CD4-positive, CD25-positive, alpha-beta regulatory T cell (primary cell): ENCODE results near the gene WDFY4. TPM values are rescaled to one million over a fixed set of nuclear protein-coding genes. Genes with fewer than 3 reads are reported as not detected.

ENCODE experiments used
- ATAC-seq, 2 donors: fragments of 150-1000 bp; cut with Tn5 transposase; one replicate each; pipeline ENCODE4 v1.10.0; 2021; ENCODE audit warnings: low read depth in 2 of 2, moderate number of reproducible peaks in 2 of 2, moderate library complexity in 1 of 2
- DNase-seq, 3 donors: peaks; one replicate each; pipeline versions ENCODE4 v3.0.0 to v3.0.0-alpha.2; 2012 to 2022; ENCODE audit warnings: mixed read lengths in 1 of 3
- H3K27ac ChIP-seq: one replicate; pipeline ENCODE4 v1.7.0; 2013; ENCODE audit warnings: mild to moderate bottlenecking, low read length; ENCODE audit not compliant: insufficient read depth, poor library complexity, severe bottlenecking
- H3K27me3 ChIP-seq: one replicate; pipeline ENCODE4 v1.7.0; 2013; ENCODE audit warnings: low read length; ENCODE audit not compliant: control insufficient read depth, insufficient read depth
- H3K36me3 ChIP-seq: one replicate; pipeline ENCODE4 v1.7.0; 2013; ENCODE audit warnings: mild to moderate bottlenecking, low read length, moderate library complexity; ENCODE audit not compliant: control insufficient read depth, insufficient read depth
- H3K4me1 ChIP-seq: 2 replicates; pipeline ENCODE4 v1.7.0; 2013; ENCODE audit warnings: mild to moderate bottlenecking, low read length; ENCODE audit not compliant: insufficient read depth, control insufficient read depth, poor library complexity, severe bottlenecking
- H3K4me3 ChIP-seq: one replicate; pipeline ENCODE4 v1.7.0; 2013; ENCODE audit warnings: low read depth, mild to moderate bottlenecking, low read length, moderate library complexity
- H3K9me3 ChIP-seq, 2 experiments: 1 replicate in 1 of 2; 2 replicates in 1 of 2; pipeline ENCODE4 v1.7.0; 2013; ENCODE audit warnings: low read length in 2 of 2, mild to moderate bottlenecking in 1 of 2, moderate library complexity in 1 of 2; ENCODE audit not compliant: control insufficient read depth in 2 of 2
- H3K27ac Mint-ChIP-seq, 3 donors: one replicate each; pipeline ENCODE4 v1.8.0; 2020 to 2022; ENCODE audit warnings: mild to moderate bottlenecking in 3 of 3, mixed read lengths in 3 of 3, moderate library complexity in 2 of 3
- H3K27me3 Mint-ChIP-seq: one replicate; pipeline ENCODE4 v1.8.0; 2022; ENCODE audit warnings: mild to moderate bottlenecking, mixed read lengths
- H3K36me3 Mint-ChIP-seq: one replicate; pipeline ENCODE4 v1.8.0; 2020; ENCODE audit warnings: mixed read lengths
- H3K4me1 Mint-ChIP-seq, 4 donors: one replicate each; pipeline ENCODE4 v1.8.0; 2020 to 2022; ENCODE audit warnings: mixed read lengths in 4 of 4, mild to moderate bottlenecking in 1 of 4
- H3K4me3 Mint-ChIP-seq, 4 donors: one replicate each; pipeline ENCODE4 v1.8.0; 2020 to 2022; ENCODE audit warnings: mild to moderate bottlenecking in 4 of 4, mixed read lengths in 4 of 4, moderate library complexity in 3 of 4
- H3K9me3 Mint-ChIP-seq, 7 donors: one replicate each; pipeline ENCODE4 v1.8.0; 2020 to 2022; ENCODE audit warnings: mixed read lengths in 7 of 7, mild to moderate bottlenecking in 3 of 7, moderate library complexity in 2 of 7
- polyA plus RNA-seq, 4 donors: library from polyadenylated mRNA; unstranded; fragments of 300-500 nt; fragmentation: Illumina TruSeq; gene quantifications; one replicate each; pipeline ENCODE4 v1.2.3, GENCODE V29; 2021
- total RNA-seq: library from RNA; stranded (reverse); gene quantifications from one replicate; pipeline ENCODE4 v1.2.3, GENCODE V29; 2022

WDFY4 gene
- total and polyA plus RNA-seq, 5 donors from 2014 or later: 0.15 to 0.57 (median 0.34) TPM

DNA sequence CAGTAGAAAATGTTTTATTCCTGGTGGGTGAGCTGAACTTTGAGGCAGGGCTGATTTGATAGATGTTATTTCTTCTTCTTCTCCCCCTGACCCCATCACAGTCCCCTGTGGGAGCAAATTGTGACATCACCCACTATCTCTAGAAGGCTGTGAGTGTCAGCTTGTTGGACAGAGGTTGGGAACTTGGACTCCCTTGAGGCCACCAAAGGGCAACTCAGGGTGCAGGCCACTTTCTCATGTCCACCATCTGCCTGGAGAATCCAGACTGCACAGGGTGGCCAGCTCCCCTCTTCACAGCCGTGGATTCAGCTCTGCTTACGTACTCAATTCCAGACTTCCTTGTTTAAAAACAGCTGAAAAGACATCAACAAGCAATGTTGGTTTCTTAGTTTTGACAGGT lies 151.9 kb downstream of the WDFY4 start:
- H3K9me3 Mint-ChIP-seq: peaks cover 0 to 6% (median 0%) of the 10 kb centered on the region in 7 donors
- no peak overlapping the region for H3K27ac ChIP-seq
- H3K36me3 Mint-ChIP-seq: no peaks in the 10 kb centered on the region

DNA sequence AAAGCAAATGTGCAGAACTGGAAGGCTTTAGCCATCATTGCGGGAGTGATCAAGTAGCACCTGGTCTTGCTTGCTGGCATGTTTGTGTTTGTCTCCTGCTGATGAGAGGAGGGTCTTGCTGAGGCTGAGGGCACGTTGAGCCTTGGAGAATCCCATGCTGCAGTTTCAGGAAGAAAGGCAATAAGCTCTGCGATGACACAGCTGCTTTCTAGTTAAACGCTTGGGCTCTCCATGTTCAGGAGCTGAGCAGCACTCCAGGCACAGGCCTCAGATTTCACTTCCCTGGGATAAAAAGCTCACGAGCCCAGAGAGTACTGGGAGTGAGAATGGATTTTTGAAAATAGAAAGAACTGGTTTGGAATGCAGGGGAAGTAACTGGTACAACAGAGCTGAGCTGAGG lies 154.2 kb downstream of the WDFY4 start:
- no peaks in the 10 kb centered on the region for H3K36me3 ChIP-seq
- no peaks in the 10 kb centered on the region for H3K36me3 Mint-ChIP-seq
- no peaks in the 10 kb centered on the region for H3K9me3 Mint-ChIP-seq
- H3K4me1 ChIP-seq: no peaks in the 10 kb centered on the region
- H3K4me3 ChIP-seq: no peak overlapping the region
- no peaks in the 10 kb centered on the region for H3K9me3 ChIP-seq
- DNase-seq (no peak), ATAC-seq (no peak)
- H3K27ac Mint-ChIP-seq: peak overlapping the region in 1 of 3 donors; percentile 53
- peaks cover 5% of the 10 kb centered on the region for H3K27me3 Mint-ChIP-seq
- no peak overlapping the region for H3K4me3 Mint-ChIP-seq
- H3K4me1 Mint-ChIP-seq: no peaks in the 10 kb centered on the region
- H3K27ac ChIP-seq: no peak overlapping the region
- no peaks in the 10 kb centered on the region for H3K27me3 ChIP-seq

More for the DNA sequence above, 151.9 kb downstream of the WDFY4 start:
- no peaks in the 10 kb centered on the region for H3K4me1 Mint-ChIP-seq
- Histone ChIP-seq H3K9me3 (no peaks in the 10 kb centered on the region), H3K36me3 (no peaks in the 10 kb centered on the region), H3K4me3 (no peak overlapping the region), H3K4me1 (no peaks in the 10 kb centered on the region), H3K27me3 (no peaks in the 10 kb centered on the region)
- H3K27ac Mint-ChIP-seq: no peak overlapping the region
- ATAC-seq (no peak), DNase-seq (no peak)
- H3K4me3 Mint-ChIP-seq: no peak overlapping the region
- peaks cover 6% of the 10 kb centered on the region for H3K27me3 Mint-ChIP-seq

- Histone ChIP-seq H3K27me3 (no peaks in the 10 kb centered on the region), H3K36me3 (no peaks in the 10 kb centered on the region), H3K4me3 (no peak overlapping the region), H3K27ac (no peak overlapping the region), H3K9me3 (no peaks in the 10 kb centered on the region), H3K4me1 (no peaks in the 10 kb centered on the region)
- H3K27me3 Mint-ChIP-seq: no peaks in the 10 kb centered on the region
- no peak overlapping the region for H3K4me3 Mint-ChIP-seq
- ATAC-seq (no peak), DNase-seq (no peak)
- H3K4me1 Mint-ChIP-seq: no peaks in the 10 kb centered on the region
- no peaks in the 10 kb centered on the region for H3K36me3 Mint-ChIP-seq
- H3K27ac Mint-ChIP-seq: no peak overlapping the region
- H3K9me3 Mint-ChIP-seq: no peaks in the 10 kb centered on the region
Measured at GRCh38 chr10:48839809-48840679, 155.4 kb downstream of the WDFY4 start.

DNA sequence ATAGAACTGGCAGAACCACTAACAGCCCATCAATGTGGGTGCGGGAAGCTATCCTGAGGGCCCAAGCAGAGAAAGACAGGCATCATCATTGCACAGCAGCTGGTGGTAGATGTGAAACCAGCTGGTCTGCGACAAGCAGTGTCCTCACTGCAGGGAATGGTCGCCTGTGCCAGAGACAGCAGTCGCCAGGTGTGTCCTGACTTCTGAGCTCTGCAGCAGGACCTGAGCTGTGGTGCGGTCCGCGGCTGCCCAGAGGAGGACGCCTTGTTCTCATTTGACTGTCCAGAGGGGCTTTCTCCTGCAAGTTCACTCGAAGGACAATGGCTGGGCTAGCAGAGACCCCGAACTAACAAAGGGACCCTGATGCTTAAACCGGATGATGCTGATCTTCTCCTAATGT lies 157.6 kb downstream of the WDFY4 start:
- Histone ChIP-seq H3K36me3 (no peaks in the 10 kb centered on the region), H3K27me3 (no peaks in the 10 kb centered on the region), H3K4me3 (no peak overlapping the region), H3K4me1 (no peaks in the 10 kb centered on the region), H3K27ac (no peak overlapping the region), H3K9me3 (no peaks in the 10 kb centered on the region)
- Mint-ChIP-seq H3K27ac (no peak overlapping the region), H3K9me3 (no peaks in the 10 kb centered on the region), H3K27me3 (no peaks in the 10 kb centered on the region), H3K4me3 (no peak overlapping the region), H3K36me3 (no peaks in the 10 kb centered on the region), H3K4me1 (no peaks in the 10 kb centered on the region)
- ATAC-seq: no peak
- no peak for DNase-seq

- no peaks in the 10 kb centered on the region for H3K4me1 ChIP-seq
- Mint-ChIP-seq H3K4me3 (no peak overlapping the region), H3K36me3 (no peaks in the 10 kb centered on the region), H3K9me3 (no peaks in the 10 kb centered on the region), H3K4me1 (no peaks in the 10 kb centered on the region), H3K27me3 (no peaks in the 10 kb centered on the region), H3K27ac (no peak overlapping the region)
- no peak overlapping the region for H3K4me3 ChIP-seq
- no peaks in the 10 kb centered on the region for H3K36me3 ChIP-seq
- H3K9me3 ChIP-seq: no peaks in the 10 kb centered on the region
- no peak for DNase-seq
- H3K27me3 ChIP-seq: no peaks in the 10 kb centered on the region
- ATAC-seq: no peak
- H3K27ac ChIP-seq: no peak overlapping the region
Measured at GRCh38 chr10:48843198-48843597, 158.5 kb downstream of the WDFY4 start.

GRCh38 chr10:48844616-48845015 lies 159.9 kb downstream of the WDFY4 start:
- ATAC-seq: no peak
- no peaks in the 10 kb centered on the region for H3K4me1 Mint-ChIP-seq
- Histone ChIP-seq H3K9me3 (no peaks in the 10 kb centered on the region), H3K4me1 (no peaks in the 10 kb centered on the region), H3K27me3 (no peaks in the 10 kb centered on the region), H3K27ac (no peak overlapping the region), H3K4me3 (no peak overlapping the region), H3K36me3 (no peaks in the 10 kb centered on the region)
- no peaks in the 10 kb centered on the region for H3K9me3 Mint-ChIP-seq
- no peaks in the 10 kb centered on the region for H3K36me3 Mint-ChIP-seq
- no peak for DNase-seq
- H3K27ac Mint-ChIP-seq: no peak overlapping the region
- no peak overlapping the region for H3K4me3 Mint-ChIP-seq
- no peaks in the 10 kb centered on the region for H3K27me3 Mint-ChIP-seq

GRCh38 chr10:48845512-48845911 lies 160.8 kb downstream of the WDFY4 start:
- no peaks in the 10 kb centered on the region for H3K36me3 Mint-ChIP-seq
- no peaks in the 10 kb centered on the region for H3K4me1 Mint-ChIP-seq
- ATAC-seq (no peak), DNase-seq (no peak)
- H3K27ac Mint-ChIP-seq: no peak overlapping the region
- H3K4me3 ChIP-seq: no peak overlapping the region
- no peak overlapping the region for H3K27ac ChIP-seq
- H3K4me1 ChIP-seq: no peaks in the 10 kb centered on the region
- no peaks in the 10 kb centered on the region for H3K9me3 ChIP-seq
- no peaks in the 10 kb centered on the region for H3K27me3 Mint-ChIP-seq
- H3K9me3 Mint-ChIP-seq: no peaks in the 10 kb centered on the region
- H3K27me3 ChIP-seq: no peaks in the 10 kb centered on the region
- no peak overlapping the region for H3K4me3 Mint-ChIP-seq
- no peaks in the 10 kb centered on the region for H3K36me3 ChIP-seq

- H3K27me3 Mint-ChIP-seq: no peaks in the 10 kb centered on the region
- no peaks in the 10 kb centered on the region for H3K4me1 ChIP-seq
- no peak for ATAC-seq
Measured at GRCh38 chr10:48847691-48848090, 163.0 kb downstream of the WDFY4 start.

More at GRCh38 chr10:48847691-48848090, 163.0 kb downstream of the WDFY4 start:
- DNase-seq: no peak
- H3K27ac Mint-ChIP-seq: no peak overlapping the region
- H3K9me3 ChIP-seq: no peaks in the 10 kb centered on the region
- H3K4me1 Mint-ChIP-seq: no peaks in the 10 kb centered on the region
- H3K4me3 ChIP-seq: no peak overlapping the region
- H3K4me3 Mint-ChIP-seq: no peak overlapping the region
- no peaks in the 10 kb centered on the region for H3K9me3 Mint-ChIP-seq
- H3K27me3 ChIP-seq: no peaks in the 10 kb centered on the region
- H3K27ac ChIP-seq: no peak overlapping the region
- H3K36me3 Mint-ChIP-seq: no peaks in the 10 kb centered on the region
- no peaks in the 10 kb centered on the region for H3K36me3 ChIP-seq
